Psoas muscle (tissue), 8 donors: Measurements from ENCODE around the gene DNAJC5G. TPM values are rescaled to one million over a fixed set of nuclear protein-coding genes. Genes with fewer than 3 reads are reported as not detected.
A peak's percentile ranks its signal among the peaks of the same experiment; 100 is the strongest.

Experiments used
- ATAC-seq, 4 donors: fragments of 200-7000 bp; cut with Tn5 transposase; one replicate each; pipeline ENCODE4 v1.9.1; 2020; ENCODE audit warnings: moderate library complexity in 3 of 4, mild to moderate bottlenecking in 2 of 4
- DNase-seq, 2 donors: peaks; one replicate each; pipeline ENCODE4 v3.0.0-alpha.2; 2020
- H3K27ac ChIP-seq: fragments of 200-600 bp; one replicate; pipeline ENCODE4 v1.8.0; 2022
- H3K27me3 ChIP-seq, 3 donors: fragments of 200-600 bp in 1 of 3; one replicate each; pipeline versions ENCODE4 v1.6.1 to v1.8.0; 2013 to 2022; ENCODE audit warnings: low read length in 2 of 3, mild to moderate bottlenecking in 2 of 3, moderate library complexity in 1 of 3; ENCODE audit not compliant: insufficient read depth in 3 of 3
- H3K36me3 ChIP-seq, 2 donors: fragments of 200-600 bp in 1 of 2; one replicate each; pipeline versions ENCODE4 v1.6.1 to v1.8.0; 2013 to 2022; ENCODE audit warnings: low read depth in 1 of 2, mild to moderate bottlenecking in 1 of 2, moderate library complexity in 1 of 2; ENCODE audit not compliant: insufficient read depth in 1 of 2
- H3K4me1 ChIP-seq: fragments of 200-600 bp; one replicate; pipeline ENCODE4 v1.8.0; 2022
- H3K4me3 ChIP-seq: fragments of 200-600 bp; one replicate; pipeline ENCODE4 v1.8.0; 2022; ENCODE audit warnings: mild to moderate bottlenecking
- H3K9me3 ChIP-seq: fragments of 200-600 bp; one replicate; pipeline ENCODE4 v1.8.0; 2022
- WGBS, 3 donors: extraction: QIAGEN DNeasy Blood & Tissue Kit; methylation state at CpG; one replicate each; pipeline versions ENCODE4 v1.1.6 to v1.1.7; 2013; 5-methylcytosine and 5-hydroxymethylcytosine counted together
- intact Hi-C, 2 donors: fragments of 100-400 bp; cut with DNase I; formaldehyde crosslinking; loops; one replicate each; pipeline versions ENCODE4 v1.11.0 to v1.14.2; 2022
- polyA plus RNA-seq, 3 donors: library from polyadenylated mRNA; stranded (reverse); fragments of 200-250 nt; gene quantifications; one replicate each; pipeline ENCODE4 v1.2.3, GENCODE V29; 2013
- total RNA-seq, 4 donors: library from RNA; stranded (reverse); fragmentation: NEBNext Ultra II Directional in 2 of 4; extraction: Animal tissue kit (Norgen Biotek cat#: 25700) in 2 of 4; gene quantifications; one replicate each; pipeline versions ENCODE4 v1.2.1 to v1.2.4, GENCODE V29; 2021 to 2023
- TF ChIP-seq, protein P1 (sequence below): fragments of 200-600 bp; IDR thresholded peaks from one replicate; pipeline ENCODE4 v1.8.0; 2022; ENCODE audit warnings: antibody characterized with exemption
- donor health status: healthy with polysubstance abuse.
- donor health status: DM: no; HTN: no; CAD: no; lungs with moderate emphysema.
- donor health status: Bipolar disorder and iron deficiency.
- donor health status: healthy.
- donor health status: DM: yes; HTN: yes; CAD: no.
- donor health status: DM: no; HTN: no; CAD: no.
- donor health status: DM: no; HTN: no; CAD: no.
- donor health status: DM: yes; HTN: yes; CAD: no.

Gene DNAJC5G
- total and polyA plus RNA-seq, 7 donors, result not detected

DNA sequence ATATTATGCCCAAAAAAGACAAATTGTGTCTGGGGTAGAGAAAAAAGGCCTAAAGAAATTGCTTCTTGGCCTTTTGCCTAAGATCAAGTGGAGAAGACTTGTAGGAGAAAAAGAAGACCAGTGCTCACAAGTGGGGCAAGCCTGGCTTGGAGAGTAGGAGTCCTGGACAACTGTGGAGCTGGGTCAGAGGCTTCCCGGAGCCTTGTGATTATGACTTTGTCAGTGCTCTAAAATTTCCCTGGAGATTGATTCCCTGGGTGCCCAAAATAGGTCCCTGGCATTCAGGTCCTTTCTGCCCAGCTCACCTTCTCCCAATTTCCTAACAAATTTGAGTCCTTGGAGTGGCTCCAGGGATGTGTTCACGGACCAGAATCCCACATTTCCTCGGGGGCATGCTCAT lies 6.2 kb downstream of the DNAJC5G start:
- TF ChIP-seq, protein P1, sequence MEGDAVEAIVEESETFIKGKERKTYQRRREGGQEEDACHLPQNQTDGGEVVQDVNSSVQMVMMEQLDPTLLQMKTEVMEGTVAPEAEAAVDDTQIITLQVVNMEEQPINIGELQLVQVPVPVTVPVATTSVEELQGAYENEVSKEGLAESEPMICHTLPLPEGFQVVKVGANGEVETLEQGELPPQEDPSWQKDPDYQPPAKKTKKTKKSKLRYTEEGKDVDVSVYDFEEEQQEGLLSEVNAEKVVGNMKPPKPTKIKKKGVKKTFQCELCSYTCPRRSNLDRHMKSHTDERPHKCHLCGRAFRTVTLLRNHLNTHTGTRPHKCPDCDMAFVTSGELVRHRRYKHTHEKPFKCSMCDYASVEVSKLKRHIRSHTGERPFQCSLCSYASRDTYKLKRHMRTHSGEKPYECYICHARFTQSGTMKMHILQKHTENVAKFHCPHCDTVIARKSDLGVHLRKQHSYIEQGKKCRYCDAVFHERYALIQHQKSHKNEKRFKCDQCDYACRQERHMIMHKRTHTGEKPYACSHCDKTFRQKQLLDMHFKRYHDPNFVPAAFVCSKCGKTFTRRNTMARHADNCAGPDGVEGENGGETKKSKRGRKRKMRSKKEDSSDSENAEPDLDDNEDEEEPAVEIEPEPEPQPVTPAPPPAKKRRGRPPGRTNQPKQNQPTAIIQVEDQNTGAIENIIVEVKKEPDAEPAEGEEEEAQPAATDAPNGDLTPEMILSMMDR, result no peak
- DNase-seq (peak in 1 of 2 donors; percentile 74), ATAC-seq (peak; percentile 62 to 69 (median 66))
- Histone ChIP-seq H3K27ac (peak overlapping the region; percentile 93), H3K4me3 (peak overlapping the region; percentile 71), H3K27me3 (no peaks in the 10 kb centered on the region), H3K4me1 (peaks cover 18% of the 10 kb centered on the region), H3K9me3 (no peaks in the 10 kb centered on the region), H3K36me3 (peaks cover 0 to 8% of the 10 kb centered on the region in 2 donors)
- 28 to 30% (median 28%) methylated on average over 3 of the region's 3 CpGs for WGBS, 3 donors
- intact Hi-C loops, result loop anchor here in 1 of 2 donors (10.0 kb wide), 1 partner anchor 187 kb away; no protein-coding TSS in a partner anchor

GRCh38 chr2:27281855-27282559 lies 6.8 kb downstream of the DNAJC5G start, which contains the start of gene TRIM54:
Gene TRIM54, plus strand, starts transcription at chr2:27282429. Its CDS starts 303 bp downstream, at chr2:27282732.
- TF ChIP-seq, protein P1, result no peak
- 15 to 25% (median 22%) methylated on average over 5 of the region's 5 CpGs for WGBS, 3 donors
- intact Hi-C loops, result loop anchor here in 1 of 2 donors (10.0 kb wide), 1 partner anchor 187 kb away; no protein-coding TSS in a partner anchor
- Histone ChIP-seq H3K9me3 (no peaks in the 10 kb centered on the region), H3K4me1 (peaks cover 24% of the 10 kb centered on the region), H3K27me3 (no peaks in the 10 kb centered on the region), H3K27ac (peak within 1 kb of the TSS; percentile 93), H3K36me3 (peaks cover 0 to 13% of the 10 kb centered on the region in 2 donors), H3K4me3 (peak within 1 kb of the TSS; percentile 71)
- ATAC-seq, result peak; percentile 83 to 91 (median 87)
- peak; percentile 64 to 88 for DNase-seq

DNA sequence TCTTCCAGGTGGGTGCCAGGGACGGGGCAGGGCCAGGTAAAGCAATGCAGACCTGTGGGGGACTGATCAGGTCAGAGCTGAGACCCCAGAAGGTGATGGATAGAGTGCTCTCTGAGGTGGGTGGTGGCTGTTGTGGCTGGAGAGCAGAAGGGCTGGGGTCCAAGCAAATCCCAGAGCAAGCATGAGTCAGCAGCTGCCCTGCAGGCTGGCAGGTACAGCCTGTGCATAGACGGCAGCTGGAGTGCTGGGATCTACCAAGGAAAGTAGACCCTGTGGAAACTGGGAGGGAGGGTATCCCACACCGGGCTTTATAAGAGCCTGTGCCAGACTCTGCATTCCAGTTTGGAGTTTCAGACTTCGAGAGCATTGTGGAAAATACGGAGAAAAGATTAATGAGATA lies 7.7 kb downstream of the DNAJC5G start:
- ATAC-seq (peak; percentile 69 to 74 (median 72)), DNase-seq (peak; percentile 53 to 86)
- Histone ChIP-seq H3K27me3 (no peaks in the 10 kb centered on the region), H3K4me1 (peaks cover 33% of the 10 kb centered on the region), H3K9me3 (no peaks in the 10 kb centered on the region), H3K27ac (peak overlapping the region; percentile 93), H3K36me3 (peaks cover 0 to 21% of the 10 kb centered on the region in 2 donors), H3K4me3 (peak overlapping the region; percentile 71)
- 14 to 28% (median 20%) methylated on average over 5 of the region's 5 CpGs for WGBS, 3 donors
- intact Hi-C loops, result loop anchor here in 1 of 2 donors (10.0 kb wide), 1 partner anchor 188 kb away; no protein-coding TSS in a partner anchor
- TF ChIP-seq, protein P1, result no peak

GRCh38 chr2:27284996-27285395 lies 9.8 kb downstream of the DNAJC5G start:
- H3K27me3 ChIP-seq, result no peaks in the 10 kb centered on the region
- H3K4me3 ChIP-seq, result peak overlapping the region; percentile 71
- 44 to 82% (median 47%) methylated on average over 1 of the region's 1 CpG for WGBS, 3 donors
- TF ChIP-seq, protein P1, result no peak
- intact Hi-C loops, result loop anchor here in 1 of 2 donors (10.0 kb wide), 1 partner anchor 190 kb away; no protein-coding TSS in a partner anchor
- no peaks in the 10 kb centered on the region for H3K9me3 ChIP-seq
- peaks cover 0 to 32% of the 10 kb centered on the region in 2 donors for H3K36me3 ChIP-seq
- H3K4me1 ChIP-seq, result peaks cover 46% of the 10 kb centered on the region
- ATAC-seq, result no peak
- no peak for DNase-seq
- H3K27ac ChIP-seq, result peak overlapping the region; percentile 93
